ENCODE results near the gene ERGIC1. TPM values are rescaled to one million over a fixed set of nuclear protein-coding genes. Genes with fewer than 3 reads are reported as not detected.

Gene ERGIC1
- total RNA-seq, 1 donor from 2014 or later: 177 TPM

DNA sequence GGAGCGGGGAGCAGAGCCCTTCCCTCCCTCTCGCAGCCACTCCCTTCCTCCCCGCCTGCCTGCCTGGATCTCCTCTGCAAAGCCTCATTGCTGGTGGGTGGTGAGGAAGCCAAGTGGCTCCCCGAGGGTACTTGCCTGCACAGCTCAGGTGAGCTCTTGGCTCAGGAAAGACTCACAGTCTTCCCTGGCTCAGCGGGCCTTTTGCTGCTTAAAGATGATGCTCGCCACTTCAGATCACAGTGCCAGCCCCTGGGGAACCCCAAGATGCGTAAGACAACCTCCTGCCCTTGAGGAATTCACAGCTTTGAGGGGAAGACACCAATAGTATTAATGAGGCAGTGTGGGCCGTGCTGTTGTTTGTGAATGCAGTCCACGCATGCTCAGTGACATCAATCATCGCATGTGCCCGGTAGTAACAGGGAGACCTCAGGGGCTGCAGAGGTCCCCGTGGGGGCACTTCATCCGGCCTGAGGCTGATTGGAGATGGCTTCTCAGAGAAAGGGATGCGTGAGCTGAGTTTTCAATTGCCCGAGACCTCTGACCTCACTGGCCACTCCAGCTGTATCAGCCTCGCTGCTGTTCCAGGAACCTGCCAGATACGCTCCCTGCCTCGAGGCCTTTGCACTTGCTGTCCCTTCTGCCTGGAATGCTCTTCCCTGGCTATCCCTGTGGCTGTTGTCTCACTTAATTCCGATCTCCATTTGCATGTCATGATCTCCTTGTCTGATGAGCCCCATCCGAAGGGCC lies 36.8 kb downstream of the ERGIC1 start:
- intact Hi-C loops (cut with DNase I): no loop called here
- ATAC-seq (peak; percentile 42 to 61), DNase-seq (peak; percentile 70)
- Histone ChIP-seq H3K4me3 (no peak overlapping the region), H3K4me1 (peaks cover 92% of the 10 kb centered on the region), H3K27ac (peak overlapping the region; percentile 89), H3K36me3 (no peaks in the 10 kb centered on the region), H3K27me3 (ENCODE audit: low read depth) (no peaks in the 10 kb centered on the region), H3K9me3 (no peaks in the 10 kb centered on the region)
- TF ChIP-seq, protein P1, sequence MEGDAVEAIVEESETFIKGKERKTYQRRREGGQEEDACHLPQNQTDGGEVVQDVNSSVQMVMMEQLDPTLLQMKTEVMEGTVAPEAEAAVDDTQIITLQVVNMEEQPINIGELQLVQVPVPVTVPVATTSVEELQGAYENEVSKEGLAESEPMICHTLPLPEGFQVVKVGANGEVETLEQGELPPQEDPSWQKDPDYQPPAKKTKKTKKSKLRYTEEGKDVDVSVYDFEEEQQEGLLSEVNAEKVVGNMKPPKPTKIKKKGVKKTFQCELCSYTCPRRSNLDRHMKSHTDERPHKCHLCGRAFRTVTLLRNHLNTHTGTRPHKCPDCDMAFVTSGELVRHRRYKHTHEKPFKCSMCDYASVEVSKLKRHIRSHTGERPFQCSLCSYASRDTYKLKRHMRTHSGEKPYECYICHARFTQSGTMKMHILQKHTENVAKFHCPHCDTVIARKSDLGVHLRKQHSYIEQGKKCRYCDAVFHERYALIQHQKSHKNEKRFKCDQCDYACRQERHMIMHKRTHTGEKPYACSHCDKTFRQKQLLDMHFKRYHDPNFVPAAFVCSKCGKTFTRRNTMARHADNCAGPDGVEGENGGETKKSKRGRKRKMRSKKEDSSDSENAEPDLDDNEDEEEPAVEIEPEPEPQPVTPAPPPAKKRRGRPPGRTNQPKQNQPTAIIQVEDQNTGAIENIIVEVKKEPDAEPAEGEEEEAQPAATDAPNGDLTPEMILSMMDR (IDR thresholded peaks at IDR 0.05): no peak

DNA sequence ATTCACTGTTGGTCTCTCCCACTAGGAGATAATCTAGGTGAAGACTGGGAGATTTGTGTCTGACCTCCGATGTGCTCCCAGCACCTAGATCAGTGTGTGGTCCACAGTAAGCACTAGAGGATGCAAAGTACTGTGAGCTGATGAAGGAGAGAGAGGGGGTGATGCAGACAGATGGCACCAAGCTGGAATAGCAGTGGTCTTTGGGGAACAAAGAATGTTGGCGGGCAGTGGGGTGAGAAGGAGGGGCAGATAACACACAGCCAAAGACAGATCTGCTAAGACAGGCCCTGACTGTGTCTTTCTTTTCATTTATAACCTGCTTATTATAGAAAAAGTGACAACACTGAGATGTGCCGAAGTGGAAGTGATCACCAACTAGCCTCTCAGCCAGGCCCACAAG lies 37.5 kb downstream of the ERGIC1 start:
- intact Hi-C loops (cut with DNase I): no loop called here
- no peak overlapping the region for H3K4me3 ChIP-seq
- no peaks in the 10 kb centered on the region for H3K9me3 ChIP-seq
- DNase-seq: no peak
- no peaks in the 10 kb centered on the region for H3K27me3 ChIP-seq (ENCODE audit: low read depth)
- peak overlapping the region; percentile 89 for H3K27ac ChIP-seq
- no peak for ATAC-seq
- peaks cover 85% of the 10 kb centered on the region for H3K4me1 ChIP-seq
- TF ChIP-seq, protein P1 (IDR thresholded peaks at IDR 0.05): no peak
- no peaks in the 10 kb centered on the region for H3K36me3 ChIP-seq

DNA sequence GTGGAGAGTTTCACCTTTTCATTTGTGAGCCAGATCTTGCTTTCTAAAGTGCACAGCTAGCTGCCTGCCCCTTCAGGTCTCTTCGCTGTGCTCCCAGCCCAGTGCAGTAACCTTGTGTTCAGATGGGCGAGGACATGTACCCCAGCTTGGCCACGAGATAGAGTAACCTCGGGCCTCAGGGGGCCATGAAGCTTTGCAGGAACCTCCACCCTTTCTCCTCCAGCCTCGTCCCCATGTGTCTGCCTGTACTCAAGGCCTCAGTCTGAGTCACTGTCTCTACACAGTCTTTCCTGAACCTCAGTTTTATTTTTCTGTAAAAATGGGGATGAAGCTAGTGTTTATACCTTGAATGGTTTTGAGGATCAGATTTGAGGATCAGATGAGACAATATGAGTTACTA lies 37.9 kb downstream of the ERGIC1 start:
- TF ChIP-seq, protein P1 (IDR thresholded peaks at IDR 0.05): no peak
- no peaks in the 10 kb centered on the region for H3K9me3 ChIP-seq
- peaks cover 81% of the 10 kb centered on the region for H3K4me1 ChIP-seq
- no peaks in the 10 kb centered on the region for H3K27me3 ChIP-seq (ENCODE audit: low read depth)
- H3K27ac ChIP-seq: peak overlapping the region; percentile 89
- DNase-seq (no peak), ATAC-seq (no peak)
- no peak overlapping the region for H3K4me3 ChIP-seq
- intact Hi-C loops (cut with DNase I): no loop called here
- H3K36me3 ChIP-seq: no peaks in the 10 kb centered on the region

DNA sequence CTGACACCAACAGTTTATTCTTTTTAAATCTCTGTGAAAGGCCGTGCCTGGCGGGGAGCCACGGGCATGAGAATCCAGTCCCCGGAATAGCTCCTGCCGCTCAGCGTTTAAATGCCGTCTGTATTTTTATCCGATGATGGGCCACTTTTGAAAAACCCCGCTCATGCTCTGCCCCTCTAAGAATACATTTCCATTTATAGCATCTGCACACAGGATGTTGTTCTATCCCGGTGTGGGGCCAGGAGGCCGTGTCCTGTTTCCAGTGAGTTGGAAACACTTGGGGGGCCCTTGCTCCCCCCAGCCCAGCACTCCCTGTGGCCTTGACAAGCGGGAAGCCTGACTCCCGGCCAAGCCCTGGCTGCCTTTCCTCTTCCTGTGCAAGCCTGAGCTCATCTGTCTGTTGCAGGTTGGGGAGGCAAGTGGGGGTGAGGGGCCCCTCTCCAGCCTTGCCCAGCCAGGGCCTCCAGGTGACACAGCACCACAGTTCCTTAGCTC lies 39.0 kb downstream of the ERGIC1 start:
- TF ChIP-seq, protein P1 (IDR thresholded peaks at IDR 0.05): no peak
- no peaks in the 10 kb centered on the region for H3K36me3 ChIP-seq
- peak; percentile 66 for DNase-seq
- H3K27ac ChIP-seq: peak overlapping the region; percentile 89
- intact Hi-C loops (cut with DNase I): no loop called here
- H3K9me3 ChIP-seq: no peaks in the 10 kb centered on the region
- H3K4me1 ChIP-seq: peaks cover 70% of the 10 kb centered on the region
- H3K27me3 ChIP-seq (ENCODE audit: low read depth): no peaks in the 10 kb centered on the region
- H3K4me3 ChIP-seq: no peak overlapping the region
- ATAC-seq: no peak

DNA sequence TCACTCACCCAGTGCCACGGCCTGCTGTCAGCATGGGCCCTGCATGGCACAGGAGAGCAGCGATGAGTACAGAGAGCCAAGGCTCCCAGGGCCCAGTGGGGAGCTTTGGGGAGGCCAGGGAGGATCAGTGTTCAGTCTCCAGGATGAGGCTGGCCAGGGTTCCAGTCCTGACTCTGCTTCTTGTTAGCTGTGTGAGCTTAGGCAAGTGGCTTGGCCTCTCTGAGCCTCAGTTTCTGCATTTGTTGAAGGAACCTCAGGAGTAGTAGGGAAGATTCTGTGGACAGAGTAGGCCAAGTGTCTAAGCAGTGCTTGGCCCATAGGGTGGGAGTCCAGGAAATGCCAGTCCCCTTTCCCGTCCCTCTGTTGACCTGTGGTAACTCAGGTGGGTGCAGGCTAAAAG lies 39.5 kb downstream of the ERGIC1 start:
- TF ChIP-seq, protein P1 (IDR thresholded peaks at IDR 0.05): no peak
- intact Hi-C loops (cut with DNase I): no loop called here

More for the DNA sequence above, 39.5 kb downstream of the ERGIC1 start:
- H3K27ac ChIP-seq: peak overlapping the region; percentile 89
- H3K4me3 ChIP-seq: no peak overlapping the region
- ATAC-seq: no peak
- no peak for DNase-seq
- H3K9me3 ChIP-seq: no peaks in the 10 kb centered on the region
- H3K4me1 ChIP-seq: peaks cover 70% of the 10 kb centered on the region
- no peaks in the 10 kb centered on the region for H3K27me3 ChIP-seq (ENCODE audit: low read depth)
- H3K36me3 ChIP-seq: no peaks in the 10 kb centered on the region
